OCI-LY1 (cell line): Measurements from ENCODE around the gene ERVH48-1.

Experiments used
- H2AFZ ChIP-seq: fragments of 200-600 bp; sonication (generic), shearing (Covaris generic); 2 replicates; pipeline ENCODE4 v1.6.0; 2014; ENCODE audit warnings: antibody characterized with exemption, mild to moderate bottlenecking, low read length
- H3F3A ChIP-seq: fragments of 200-600 bp; sonication (generic), shearing (Covaris generic); 2 replicates; pipeline ENCODE4 v1.6.0; 2014; ENCODE audit warnings: mild to moderate bottlenecking, antibody characterized with exemption, low read length, moderate library complexity; ENCODE audit not compliant: insufficient read depth
- H3K27ac ChIP-seq: fragments of 200-600 bp; sonication (generic); 2 replicates; pipeline ENCODE4 v1.5.1; 2014; ENCODE audit warnings: low read length, mixed run types, mild to moderate bottlenecking, low read depth; ENCODE audit not compliant: poor library complexity, severe bottlenecking
- H3K27me3 ChIP-seq: fragments of 200-600 bp; sonication (generic); 2 replicates; pipeline ENCODE4 v1.6.0; 2014; ENCODE audit warnings: antibody characterized with exemption, mild to moderate bottlenecking, low read length, moderate library complexity; ENCODE audit not compliant: insufficient read depth
- H3K36me3 ChIP-seq: fragments of 200-600 bp; sonication (generic); 2 replicates; pipeline ENCODE4 v1.6.1; 2014; ENCODE audit warnings: mild to moderate bottlenecking, antibody characterized with exemption, low read length, moderate library complexity, mixed read lengths; ENCODE audit not compliant: insufficient read depth
- H3K4me1 ChIP-seq: fragments of 200-600 bp; sonication (generic); 2 replicates; pipeline ENCODE4 v1.5.1; 2014; ENCODE audit warnings: mild to moderate bottlenecking, low read length, moderate library complexity; ENCODE audit not compliant: insufficient read depth, severe bottlenecking
- H3K4me2 ChIP-seq: fragments of 200-600 bp; sonication (generic), shearing (Covaris generic); 2 replicates; pipeline ENCODE4 v1.6.1; 2014; ENCODE audit warnings: low read length
- H3K4me3 ChIP-seq: fragments of 200-600 bp; sonication (generic); 2 replicates; pipeline ENCODE4 v1.5.1; 2014; ENCODE audit warnings: low read length, low read depth, mild to moderate bottlenecking, mixed read lengths; ENCODE audit not compliant: poor library complexity, severe bottlenecking
- H3K79me2 ChIP-seq: fragments of 200-600 bp; shearing (Covaris generic); 2 replicates; pipeline ENCODE4 v1.6.1; 2016; ENCODE audit warnings: mixed run types, low read length, mixed read lengths; ENCODE audit not compliant: insufficient read depth
- H3K9ac ChIP-seq: fragments of 200-600 bp; sonication (generic), shearing (Covaris generic); 2 replicates; pipeline ENCODE4 v1.6.1; 2014; ENCODE audit warnings: mild to moderate bottlenecking, low read length, mixed read lengths
- H3K9me2 ChIP-seq: fragments of 200-600 bp; sonication (generic), shearing (Covaris generic); 2 replicates; pipeline ENCODE4 v1.6.1; 2014; ENCODE audit warnings: low read depth, mild to moderate bottlenecking, low read length, mixed read lengths
- H3K9me3 ChIP-seq: fragments of 200-600 bp; shearing (Covaris generic); 2 replicates; pipeline ENCODE4 v1.6.1; 2014; ENCODE audit warnings: low read length, mixed read lengths
- H4K20me1 ChIP-seq: fragments of 200-600 bp; sonication (generic), shearing (Covaris generic); 2 replicates; pipeline ENCODE4 v1.6.0; 2016; ENCODE audit warnings: mild to moderate bottlenecking, low read length; ENCODE audit not compliant: insufficient read depth
- EZH2 ChIP-seq: fragments of 200-600 bp; sonication (generic), shearing (Covaris generic); IDR thresholded peaks from 2 replicates; pipeline ENCODE4 v1.8.0; 2017; ENCODE audit warnings: borderline replicate concordance, mixed run types, mild to moderate bottlenecking, antibody characterized with exemption, low read length, moderate library complexity, mixed read lengths
- TF ChIP-seq, protein P1 (sequence below): fragments of 200-600 bp; sonication (generic), shearing (Covaris generic); IDR thresholded peaks from 2 replicates; pipeline ENCODE4 v1.5.1; 2017; ENCODE audit warnings: mild to moderate bottlenecking, antibody characterized with exemption, low read length, moderate library complexity, mixed read lengths

Gene ERVH48-1

DNA sequence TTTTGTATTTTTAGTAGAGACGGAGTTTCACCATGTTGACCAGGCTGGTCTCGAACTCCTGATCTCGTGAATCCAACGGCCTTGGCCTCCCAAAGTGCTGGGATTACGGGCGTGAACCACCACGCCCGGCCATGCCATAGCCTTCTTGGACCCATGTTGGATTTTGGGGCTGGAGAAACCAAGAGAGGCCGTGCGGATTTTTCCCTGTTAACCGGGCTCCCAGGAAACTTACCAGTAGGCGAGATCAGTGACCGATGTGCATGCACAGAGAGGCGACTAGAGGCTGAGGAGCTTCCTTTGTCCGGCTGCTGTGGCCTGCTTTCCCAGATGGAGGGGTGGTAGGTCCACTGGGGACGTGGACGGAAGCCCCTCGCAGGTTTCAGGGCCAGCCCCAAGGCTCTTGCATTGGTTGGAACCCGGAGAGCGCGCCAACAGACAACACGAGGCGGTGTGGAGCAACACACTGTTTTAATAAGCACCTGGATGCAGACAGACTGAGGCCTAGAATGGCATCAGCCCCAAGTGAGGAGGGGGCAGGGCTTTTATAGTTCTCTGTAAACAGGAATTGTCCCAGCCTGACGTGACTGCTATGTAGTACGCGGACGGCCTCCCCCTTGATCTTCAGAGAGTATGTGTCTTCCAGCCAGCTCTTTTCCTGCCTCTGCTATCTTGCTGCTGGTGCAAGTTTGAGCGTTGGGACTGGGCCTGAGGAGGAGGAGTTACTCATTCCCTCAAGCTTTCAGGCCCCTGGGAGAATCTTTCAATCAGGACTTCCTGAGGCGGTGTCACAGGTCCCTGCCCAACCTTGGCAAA is at the start of gene ERVH48-1:
TSS of gene ERVH48-1 (minus strand) at position 517 of the 813 bp plus-strand sequence. CDS start 6,624 bp downstream, outside the sequence.
- H3K9ac ChIP-seq = peak within 1 kb of the TSS; percentile 61; the same call in 1 of the 2 replicates
- TF ChIP-seq EZH2 = no peak
- TF ChIP-seq, protein P1, sequence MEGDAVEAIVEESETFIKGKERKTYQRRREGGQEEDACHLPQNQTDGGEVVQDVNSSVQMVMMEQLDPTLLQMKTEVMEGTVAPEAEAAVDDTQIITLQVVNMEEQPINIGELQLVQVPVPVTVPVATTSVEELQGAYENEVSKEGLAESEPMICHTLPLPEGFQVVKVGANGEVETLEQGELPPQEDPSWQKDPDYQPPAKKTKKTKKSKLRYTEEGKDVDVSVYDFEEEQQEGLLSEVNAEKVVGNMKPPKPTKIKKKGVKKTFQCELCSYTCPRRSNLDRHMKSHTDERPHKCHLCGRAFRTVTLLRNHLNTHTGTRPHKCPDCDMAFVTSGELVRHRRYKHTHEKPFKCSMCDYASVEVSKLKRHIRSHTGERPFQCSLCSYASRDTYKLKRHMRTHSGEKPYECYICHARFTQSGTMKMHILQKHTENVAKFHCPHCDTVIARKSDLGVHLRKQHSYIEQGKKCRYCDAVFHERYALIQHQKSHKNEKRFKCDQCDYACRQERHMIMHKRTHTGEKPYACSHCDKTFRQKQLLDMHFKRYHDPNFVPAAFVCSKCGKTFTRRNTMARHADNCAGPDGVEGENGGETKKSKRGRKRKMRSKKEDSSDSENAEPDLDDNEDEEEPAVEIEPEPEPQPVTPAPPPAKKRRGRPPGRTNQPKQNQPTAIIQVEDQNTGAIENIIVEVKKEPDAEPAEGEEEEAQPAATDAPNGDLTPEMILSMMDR = no peak
- H3K36me3 ChIP-seq = no peaks in the 10 kb centered on the region
- no peaks in the 10 kb centered on the region for H4K20me1 ChIP-seq
- no peaks in the 10 kb centered on the region for H3K27me3 ChIP-seq
- peak within 1 kb of the TSS; percentile 74 for H3K27ac ChIP-seq
- H3K9me3 ChIP-seq = no peaks in the 10 kb centered on the region
- H3K4me3 ChIP-seq = peak within 1 kb of the TSS; percentile 35
- no peaks in the 10 kb centered on the region for H3K9me2 ChIP-seq
- peaks cover 18% of the 10 kb centered on the region for H3K4me1 ChIP-seq
- peak within 1 kb of the TSS; percentile 60; the same call in 1 of the 2 replicates for H3K4me2 ChIP-seq
- H3F3A ChIP-seq = no peaks in the 10 kb centered on the region
- H2AFZ ChIP-seq = no peak within 1 kb of the TSS
- H3K79me2 ChIP-seq = no peaks in the 10 kb centered on the region

DNA sequence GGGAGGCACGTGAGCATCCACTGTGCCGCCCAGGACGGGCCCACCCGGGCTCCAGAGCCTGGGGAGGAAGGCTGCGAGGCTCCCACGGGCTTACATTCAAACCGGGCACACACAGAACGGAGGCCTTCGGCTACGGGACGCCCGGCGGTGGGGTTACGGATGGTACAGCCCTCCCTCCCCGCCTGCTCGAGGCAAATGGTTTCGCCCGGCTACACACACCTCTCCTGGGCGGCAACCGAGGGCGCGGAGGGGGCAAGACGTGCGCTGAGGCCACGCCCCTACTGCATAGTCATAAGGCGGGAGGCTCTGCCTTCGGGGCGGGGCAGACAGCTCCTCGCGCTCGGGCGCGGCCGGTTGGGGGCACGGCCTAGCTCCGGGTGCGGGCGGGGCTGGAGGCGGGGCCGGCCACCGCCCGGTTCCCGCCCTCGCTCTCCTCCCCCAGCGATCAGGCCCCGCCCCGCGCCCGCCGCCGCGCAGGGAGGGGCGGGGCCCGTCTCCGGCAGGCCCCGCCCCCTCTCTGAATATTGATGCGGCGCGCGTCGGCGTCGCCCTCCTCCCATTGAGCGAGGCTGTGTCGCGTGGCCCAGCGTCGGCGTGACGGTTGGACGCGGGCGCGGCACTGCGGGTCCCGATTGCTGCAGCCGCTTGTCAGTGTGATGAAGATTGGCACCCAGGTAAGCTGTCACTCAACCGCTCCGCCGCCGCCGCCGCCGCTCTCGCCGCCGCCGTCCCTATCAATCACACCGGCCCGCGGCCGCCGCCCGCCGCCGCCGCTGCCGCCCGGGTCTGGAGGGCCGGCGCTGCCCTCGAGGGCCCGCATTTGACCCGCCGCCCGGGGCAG is 48.8 kb upstream of the ERVH48-1 start, which contains the start of gene PKNOX1:
TSS of gene PKNOX1 (plus strand) at position 572 of the 841 bp plus-strand sequence. CDS start 29,820 bp downstream, outside the sequence.
- H3K9ac ChIP-seq = peak within 1 kb of the TSS; percentile 100
- H3F3A ChIP-seq = no peaks in the 10 kb centered on the region
- peak within 1 kb of the TSS; percentile 84 for H3K27ac ChIP-seq
- no peaks in the 10 kb centered on the region for H3K9me3 ChIP-seq
- no peaks in the 10 kb centered on the region for H3K27me3 ChIP-seq
- peaks cover 20% of the 10 kb centered on the region for H3K36me3 ChIP-seq
- peaks cover 26% of the 10 kb centered on the region for H3K79me2 ChIP-seq
- peak within 1 kb of the TSS; percentile 100 for H3K4me3 ChIP-seq
- peaks cover 33% of the 10 kb centered on the region for H3K4me1 ChIP-seq
- peak within 1 kb of the TSS; percentile 90 for H3K4me2 ChIP-seq
- H4K20me1 ChIP-seq = no peaks in the 10 kb centered on the region
- TF ChIP-seq, protein P1 = no peak
- no peak for TF ChIP-seq EZH2
- H2AFZ ChIP-seq = peak within 1 kb of the TSS; percentile 42; the same call in 1 of the 2 replicates
- no peaks in the 10 kb centered on the region for H3K9me2 ChIP-seq

DNA sequence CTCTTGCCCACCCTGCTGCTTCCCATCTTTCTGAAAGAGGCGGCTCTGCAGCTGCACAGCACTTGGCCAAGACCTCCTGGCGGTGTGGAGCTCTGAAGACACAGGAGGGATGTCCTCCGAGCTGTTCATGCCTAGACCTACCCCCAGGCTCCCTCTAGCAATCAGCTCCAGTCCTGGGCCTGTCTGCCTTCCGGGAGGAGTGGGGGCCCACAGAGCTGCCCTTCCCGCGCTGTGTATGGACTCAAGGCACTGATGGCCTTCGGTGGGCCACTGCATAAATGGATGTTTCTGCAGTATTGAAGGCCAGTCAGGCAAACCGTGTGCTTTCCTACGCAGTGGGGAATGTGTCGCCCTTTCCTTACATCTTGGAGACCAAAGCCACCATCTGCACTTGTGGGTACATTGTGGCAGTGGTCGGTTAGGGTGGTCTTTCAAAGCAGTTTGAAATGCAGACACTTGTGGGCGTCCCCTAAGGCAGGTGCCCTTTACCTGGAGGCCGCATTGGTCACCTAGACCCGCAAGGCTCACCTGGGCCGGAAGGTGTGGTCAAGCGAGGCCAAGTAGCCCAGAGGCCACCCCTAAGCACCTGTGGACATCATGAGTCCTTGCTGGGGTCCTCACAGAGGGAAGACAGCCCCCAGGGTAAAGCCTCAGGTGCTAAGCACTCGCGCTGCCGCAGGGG is 48.0 kb upstream of the ERVH48-1 start:
- peaks cover 33% of the 10 kb centered on the region for H3K4me1 ChIP-seq
- H3K9ac ChIP-seq = peak overlapping the region; percentile 75
- no peaks in the 10 kb centered on the region for H4K20me1 ChIP-seq
- TF ChIP-seq, protein P1 = peak; percentile 11; the same call in 1 of the 2 replicates
- TF ChIP-seq EZH2 = no peak
- H3K27me3 ChIP-seq = no peaks in the 10 kb centered on the region
- peak overlapping the region; percentile 90 for H3K4me2 ChIP-seq
- no peaks in the 10 kb centered on the region for H3K9me3 ChIP-seq
- peak overlapping the region; percentile 42; the same call in 1 of the 2 replicates for H2AFZ ChIP-seq
- H3K79me2 ChIP-seq = peaks cover 26% of the 10 kb centered on the region
- H3K9me2 ChIP-seq = no peaks in the 10 kb centered on the region
- H3K36me3 ChIP-seq = peaks cover 13% of the 10 kb centered on the region; the same call in 1 of the 2 replicates
- H3K27ac ChIP-seq = peak overlapping the region; percentile 69
- H3F3A ChIP-seq = no peaks in the 10 kb centered on the region
- H3K4me3 ChIP-seq = peak overlapping the region; percentile 60
